Endothelial cell of umbilical vein (primary cell): Measurements from ENCODE around the gene FAM186B. TPM values are rescaled to one million over a fixed set of nuclear protein-coding genes. Genes with fewer than 3 reads are reported as not detected.

ENCODE experiments used
- BruUV-seq: library from RNA; stranded (reverse); fragments of 400-500 nt; replicated peaks from 2 replicates; lab custom pipeline; 2021; lab: Mats Ljungman, UMichigan
- CTCF ChIA-PET: fragments of 300-600, 350-600 bp; sonication (Branson Sonifier 250); formaldehyde crosslinking; loops from one replicate; lab custom pipeline; 2021; ENCODE audit warnings: antibody characterized with exemption, inconsistent platforms; lab: Charles Lee
- POLR2A ChIA-PET: fragments of 300-600, 350-600 bp; sonication (Branson Sonifier 250); formaldehyde crosslinking; loops from one replicate; lab custom pipeline; 2021; ENCODE audit warnings: antibody characterized with exemption, inconsistent platforms; lab: Charles Lee
- DNase-seq: peaks from one replicate; pipeline ENCODE4 v3.0.0-alpha.2; 2011; ENCODE audit warnings: low read depth, low spot score
- FAIRE-seq: peaks from 2 replicates; lab custom pipeline; 2011; peaks lifted over from hg19 to GRCh38; lab: Jason Lieb, UNC
- H2AFZ ChIP-seq: 2 replicates; pipeline ENCODE4 v1.6.0; 2012; ENCODE audit warnings: low read depth, low read length, control low read depth, inconsistent platforms
- H3K27ac ChIP-seq: 2 replicates; pipeline ENCODE4 v1.5.1; 2011; ENCODE audit warnings: low read depth, mild to moderate bottlenecking, control low read depth, low read length, moderate library complexity; ENCODE audit not compliant: insufficient read depth
- H3K27me3 ChIP-seq, 2 experiments: 2 replicates each; pipeline versions ENCODE4 v1.6.0 to v1.6.1; 2011; ENCODE audit warnings: low read length in 2 of 2, mixed read lengths in 1 of 2; ENCODE audit not compliant: control insufficient read depth in 2 of 2, insufficient read depth in 2 of 2
- H3K36me3 ChIP-seq, 2 experiments: 2 replicates in 1 of 2; 3 replicates in 1 of 2; pipeline ENCODE4 v1.5.1; 2011; ENCODE audit warnings: low read length in 2 of 2, mild to moderate bottlenecking in 1 of 2, moderate library complexity in 1 of 2; ENCODE audit not compliant: control insufficient read depth in 2 of 2, insufficient read depth in 2 of 2; ENCODE audit errors: extremely low read depth in 1 of 2
- H3K4me1 ChIP-seq: 3 replicates; pipeline ENCODE4 v1.5.1; 2011; ENCODE audit warnings: mild to moderate bottlenecking, low read length; ENCODE audit not compliant: control insufficient read depth, insufficient read depth; ENCODE audit errors: extremely low read depth
- H3K4me2 ChIP-seq: 2 replicates; pipeline ENCODE4 v1.6.1; 2011; ENCODE audit warnings: low read length, control low read depth, mixed read lengths; ENCODE audit not compliant: insufficient read depth
- H3K4me3 ChIP-seq, 3 experiments: fragments of 200-600 bp in 1 of 3; sonication (generic), shearing (Covaris generic) in 1 of 3; replicated peaks in 1 of 3; 2 replicates each; pipeline ENCODE4 v1.5.1; 2011 to 2016; ENCODE audit warnings: control low read depth in 3 of 3, low read length in 3 of 3, mild to moderate bottlenecking in 2 of 3, inconsistent platforms in 1 of 3, low read depth in 1 of 3, moderate library complexity in 1 of 3; ENCODE audit not compliant: insufficient read depth in 1 of 3
- H3K79me2 ChIP-seq: 2 replicates; pipeline ENCODE4 v1.6.0; 2012; ENCODE audit warnings: low read length, inconsistent platforms; ENCODE audit not compliant: control insufficient read depth, insufficient read depth
- H3K9ac ChIP-seq: replicated peaks from 2 replicates; pipeline ENCODE3; 2011; ENCODE audit warnings: low read length, control low read depth; ENCODE audit not compliant: insufficient read depth; ENCODE audit errors: extremely low read depth
- H3K9me1 ChIP-seq: replicated peaks from 3 replicates; pipeline ENCODE4 v1.6.0; 2011; ENCODE audit warnings: mild to moderate bottlenecking, low read length; ENCODE audit not compliant: control insufficient read depth, insufficient read depth; ENCODE audit errors: extremely low read depth
- H3K9me3 ChIP-seq: replicated peaks from 2 replicates; pipeline ENCODE4 v1.5.1; 2012; ENCODE audit warnings: low read length, inconsistent platforms; ENCODE audit not compliant: control insufficient read depth, insufficient read depth
- H4K20me1 ChIP-seq: replicated peaks from 2 replicates; pipeline ENCODE3; 2011; ENCODE audit warnings: mild to moderate bottlenecking, low read length; ENCODE audit not compliant: control insufficient read depth, insufficient read depth; ENCODE audit errors: extremely low read depth
- CTCF ChIP-seq, 2 donors: IDR thresholded peaks; 1 replicate in 1 of 2; 2 replicates in 1 of 2; pipeline ENCODE4 v1.5.1; 2011; ENCODE audit warnings: low read length in 2 of 2, mild to moderate bottlenecking in 2 of 2, moderate library complexity in 2 of 2, control low read depth in 1 of 2, inconsistent platforms in 1 of 2, low read depth in 1 of 2; ENCODE audit not compliant: insufficient read depth in 1 of 2; ENCODE audit errors: extremely low read depth in 1 of 2
- EZH2 ChIP-seq: IDR thresholded peaks from 2 replicates; pipeline ENCODE4 v1.6.1; 2012; ENCODE audit warnings: borderline replicate concordance, low read depth, mild to moderate bottlenecking, moderate library complexity, low read length, inconsistent platforms; ENCODE audit not compliant: severe bottlenecking
- FOS ChIP-seq: IDR thresholded peaks from 2 replicates; pipeline ENCODE4 v1.6.1; 2011; ENCODE audit warnings: mild to moderate bottlenecking, low read length, moderate library complexity, borderline replicate concordance; ENCODE audit not compliant: insufficient read depth
- GATA2 ChIP-seq: IDR thresholded peaks from 2 replicates; pipeline ENCODE4 v1.7.0; 2011; ENCODE audit warnings: low read depth, mild to moderate bottlenecking, moderate library complexity, mixed read lengths, low read length; ENCODE audit not compliant: insufficient read length, insufficient read depth
- JUN ChIP-seq: IDR thresholded peaks from 2 replicates; pipeline ENCODE4 v1.6.1; 2011; ENCODE audit warnings: borderline replicate concordance, low read depth; ENCODE audit not compliant: insufficient read length, insufficient read depth
- MAX ChIP-seq: IDR thresholded peaks from 2 replicates; pipeline ENCODE4 v1.6.1; 2011; ENCODE audit not compliant: insufficient read depth, insufficient read length
- MYC ChIP-seq: IDR thresholded peaks from one replicate; pipeline ENCODE4 v1.6.1; 2011; ENCODE audit warnings: mild to moderate bottlenecking, low read depth, low read length
- POLR2A ChIP-seq: IDR thresholded peaks from 2 replicates; pipeline ENCODE4 v1.6.1; 2012; ENCODE audit warnings: low read depth, mild to moderate bottlenecking, control low read depth, low read length
- POLR2AphosphoS5 ChIP-seq: IDR thresholded peaks from 2 replicates; pipeline ENCODE4 v1.6.1; 2012; ENCODE audit warnings: low read depth, mild to moderate bottlenecking, control low read depth, low read length, moderate library complexity; ENCODE audit not compliant: insufficient read depth
- dilution Hi-C: fragments of 300-500 bp; cut with MboI; formaldehyde crosslinking; loops from one replicate; pipeline ENCODE4 v1.15.0; 2019; ENCODE audit warnings: low sequenced_read_pairs; ENCODE audit not compliant: extremely low pct_ligation_motif_present
- intact Hi-C: fragments of 100-400 bp; cut with micrococcal nuclease; formaldehyde crosslinking; loops from one replicate; pipeline ENCODE4 v1.10.0; 2022
- polyA plus RNA-seq, 4 experiments: library from polyadenylated mRNA; depleted of rRNA in 3 of 4; stranded (reverse) in 3 of 4; unstranded in 1 of 4; fragments of >200 nt; gene quantifications; 2 replicates each; pipeline versions ENCODE4 v1.2.1 to v1.2.3, GENCODE V29; 2011 to 2012; ENCODE audit warnings: missing spikeins in 1 of 4
- total RNA-seq: library from RNA; stranded (reverse); gene quantifications from 2 replicates; pipeline ENCODE4 v1.2.3, GENCODE V29; 2021

FAM186B gene
- total and polyA plus RNA-seq, 2 donors (not counting 3 experiments of a cell fraction or from before 2014, with no cell fraction given) = 0.10 to 0.33 TPM

GRCh38 chr12:49577589-49578315 lies 27.7 kb downstream of the FAM186B start:
- Histone ChIP-seq H3K9ac (no peak overlapping the region), H3K9me3 (no peaks in the 10 kb centered on the region), H3K9me1 (no peaks in the 10 kb centered on the region), H3K4me2 (no peak overlapping the region), H3K27ac (no peak overlapping the region), H3K27me3 (no peaks in the 10 kb centered on the region), H2AFZ (no peak overlapping the region), H3K4me1 (no peaks in the 10 kb centered on the region), H3K36me3 (no peaks in the 10 kb centered on the region), H4K20me1 (no peaks in the 10 kb centered on the region), H3K79me2 (no peaks in the 10 kb centered on the region), H3K4me3 (no peak overlapping the region)
- FAIRE-seq (no peak), DNase-seq (no peak)
- POLR2A ChIA-PET = no interaction called here
- CTCF ChIA-PET = interaction anchor here (0.9 to 7.1 kb wide), 6 partner anchors 46 to 246 kb away, joined by 3 to 181 read pairs (median 10); partner anchors contain the start of gene PRPF40B
- BruUV-seq = no TSS peak
- intact Hi-C loops = no loop called here
- TF ChIP-seq JUN (no peak), POLR2A (no peak), EZH2 (no peak), GATA2 (no peak), POLR2AphosphoS5 (no peak), FOS (no peak), CTCF (IDR thresholded peaks at IDR 0.05; ENCODE audit: extremely low read depth in 1 of 2, insufficient read depth in 1 of 2, low read depth in 1 of 2, low read length in 2 of 2) (no peak), MYC (no peak), MAX (no peak)
- dilution Hi-C loops = no loop called here
